CD4-positive, alpha-beta T cell treated with Interferon alpha-2 for 1 hour (primary cell): ENCODE results near the gene GP1BB.
"Not testable (repeated sequence)": the region's sequence is repeated elsewhere in the genome, so short reads cannot be mapped to it uniquely, and the experiment has no call there.

Experiments used
- DNase-seq, 2 donors: peaks; one replicate each; pipeline ENCODE4 v3.0.0-alpha.2; 2020 to 2022

Gene GP1BB

DNA sequence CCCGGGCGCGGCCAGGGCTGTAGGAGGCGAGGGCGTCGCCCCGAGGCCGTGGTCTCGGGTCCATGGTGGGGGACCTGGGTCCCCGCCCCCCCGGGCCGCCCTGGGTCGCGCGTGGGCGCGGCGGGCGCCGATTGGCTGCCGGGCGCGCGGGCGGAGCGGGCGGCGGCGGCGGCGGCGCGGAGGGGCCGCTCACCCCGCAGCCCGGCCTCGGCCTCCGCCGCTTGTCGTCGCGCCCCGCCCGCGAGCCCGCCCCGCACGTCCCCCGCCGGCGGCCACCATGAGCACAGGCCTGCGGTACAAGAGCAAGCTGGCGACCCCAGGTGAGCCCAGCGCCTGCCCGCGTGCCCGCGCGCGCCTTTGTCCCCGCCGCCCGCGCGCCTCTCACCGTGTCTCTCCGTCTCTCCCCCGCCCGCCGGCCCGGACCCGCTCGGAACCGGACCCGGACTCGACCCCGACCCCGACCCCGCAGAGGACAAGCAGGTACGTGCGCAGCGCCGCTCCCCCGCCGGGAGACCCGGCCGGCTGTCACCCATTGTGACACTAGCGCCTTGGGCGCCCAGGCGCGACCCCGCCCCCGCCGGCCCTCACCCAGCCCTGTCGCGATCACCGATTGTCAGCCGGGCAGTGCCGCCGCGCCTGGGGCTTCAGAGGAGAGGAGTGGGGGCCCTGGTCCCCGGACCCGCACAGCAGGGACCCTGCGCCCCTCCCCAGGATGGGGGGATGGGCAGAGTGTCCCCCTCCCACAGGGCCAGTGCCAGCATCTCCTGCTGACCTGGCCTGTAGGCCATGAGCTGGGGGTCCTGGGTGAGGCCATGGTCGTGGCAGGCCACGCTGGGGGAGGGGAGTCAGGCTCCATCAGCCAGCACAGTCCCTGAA lies 8.8 kb upstream of the GP1BB start, which contains the start of gene SEPTIN5:
TSS of gene SEPTIN5 (plus strand) at position 192 of the 876 bp plus-strand sequence. CDS start at position 278, 86 bp downstream.
- DNase-seq: no peak

DNA sequence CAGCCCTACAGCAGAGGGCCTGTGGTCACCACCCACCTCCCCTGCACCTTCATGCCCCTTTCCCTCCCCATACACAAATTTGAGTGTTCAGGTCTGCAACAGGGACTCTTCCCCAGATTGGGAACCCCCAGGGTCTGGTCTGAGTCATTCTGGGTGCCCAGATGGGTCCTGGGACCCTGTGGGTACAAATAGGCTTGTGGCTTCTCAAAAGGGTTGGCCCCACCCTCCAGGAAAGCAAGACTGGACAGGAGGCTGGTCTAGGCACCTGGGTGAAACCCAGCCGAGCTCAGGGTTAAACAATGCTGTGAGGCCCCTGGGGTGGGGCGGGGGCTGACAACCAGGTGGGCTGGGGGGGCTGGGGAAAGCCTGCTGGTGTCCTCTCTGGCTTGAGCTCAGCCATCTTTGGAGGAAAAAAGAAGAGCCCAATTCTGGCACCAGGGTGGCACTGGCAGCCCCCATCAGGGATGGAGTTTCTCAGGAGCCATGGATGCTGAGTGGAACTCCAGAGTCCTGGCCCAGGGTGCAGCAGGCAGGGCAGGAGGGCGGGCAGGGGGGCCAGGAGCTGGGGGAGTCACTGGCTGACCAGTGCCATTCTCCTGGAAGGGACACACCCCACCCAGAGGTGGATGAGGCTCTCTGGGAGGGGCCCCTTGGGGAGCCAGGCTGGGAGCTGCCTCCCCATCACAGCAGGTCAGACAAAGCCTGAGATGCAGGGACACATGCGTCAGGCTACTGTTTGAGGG lies 8.0 kb upstream of the GP1BB start:
- no peak for DNase-seq

DNA sequence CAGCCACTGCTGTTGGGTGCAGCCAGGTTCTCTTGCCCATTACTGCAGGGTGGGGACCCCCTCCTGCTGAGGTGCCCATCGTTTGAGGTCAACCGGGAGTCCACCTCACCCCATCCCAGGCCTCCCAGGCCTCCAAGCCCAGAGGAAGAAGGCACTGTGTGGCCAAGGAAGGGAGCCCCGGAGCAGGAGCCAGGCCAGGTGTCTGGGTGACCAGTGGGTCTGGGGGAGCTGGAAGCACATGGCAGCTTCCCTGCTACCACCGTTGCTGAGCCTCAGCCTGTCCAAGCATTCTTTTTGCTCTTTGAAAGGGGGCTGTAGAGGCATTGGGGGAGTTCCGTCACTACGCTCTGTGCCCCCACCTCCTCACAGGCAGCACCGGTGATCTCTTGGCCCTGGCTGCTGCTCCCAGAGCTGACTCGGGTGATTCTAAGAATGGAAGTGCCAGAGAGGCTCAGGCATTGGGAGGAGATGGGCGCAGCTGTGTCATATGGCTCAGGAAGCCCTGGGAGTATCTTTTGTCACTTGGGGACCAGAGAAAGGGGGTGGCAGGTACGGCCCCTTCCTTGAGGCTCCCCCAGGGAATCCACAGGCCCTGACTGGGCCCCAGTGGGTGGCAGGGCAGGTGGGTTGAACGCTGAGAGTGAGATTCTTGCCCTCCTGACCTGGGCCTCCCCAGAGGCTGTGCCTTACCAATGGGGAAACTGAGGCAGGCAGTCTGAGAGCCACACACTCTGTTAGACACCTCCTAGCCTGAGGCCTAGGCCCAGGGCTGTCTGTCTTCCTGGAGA lies 7.1 kb upstream of the GP1BB start:
- DNase-seq: no peak

DNA sequence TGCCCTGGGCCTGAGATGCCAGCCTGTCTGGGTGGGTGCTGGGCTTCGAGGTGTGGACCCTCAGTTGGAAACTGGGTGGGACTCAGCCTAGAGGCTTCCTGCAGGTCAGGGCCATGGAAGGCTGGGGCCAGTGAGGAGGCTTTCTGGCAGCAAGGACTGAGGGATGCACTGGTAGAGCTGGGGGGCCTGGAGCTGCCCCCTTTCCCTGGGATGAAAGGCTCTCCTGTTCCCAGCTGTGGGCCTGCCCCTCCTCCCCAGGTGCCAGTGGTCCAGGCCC lies 6.6 kb upstream of the GP1BB start:
- no peak for DNase-seq

DNA sequence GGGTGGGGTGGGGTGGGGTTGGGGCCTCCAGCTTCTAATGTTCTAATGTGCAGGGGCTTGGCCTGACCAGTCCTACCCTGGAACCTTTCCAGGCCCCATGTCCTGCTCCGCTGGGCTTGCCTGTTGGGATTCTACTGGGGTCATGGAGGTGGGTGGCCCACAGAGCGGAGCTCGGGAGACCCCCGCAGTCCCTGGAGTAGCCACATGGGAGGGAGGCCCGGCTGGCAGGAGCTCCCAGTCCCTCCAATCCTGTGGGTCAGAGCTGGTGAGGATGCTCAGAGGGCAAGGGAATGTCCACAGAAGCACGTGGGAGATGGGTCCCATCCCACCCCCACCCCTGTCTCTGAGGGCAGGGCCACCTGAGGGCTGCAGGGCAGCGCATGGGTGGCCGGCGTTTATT lies 6.2 kb upstream of the GP1BB start:
- no peak for DNase-seq

DNA sequence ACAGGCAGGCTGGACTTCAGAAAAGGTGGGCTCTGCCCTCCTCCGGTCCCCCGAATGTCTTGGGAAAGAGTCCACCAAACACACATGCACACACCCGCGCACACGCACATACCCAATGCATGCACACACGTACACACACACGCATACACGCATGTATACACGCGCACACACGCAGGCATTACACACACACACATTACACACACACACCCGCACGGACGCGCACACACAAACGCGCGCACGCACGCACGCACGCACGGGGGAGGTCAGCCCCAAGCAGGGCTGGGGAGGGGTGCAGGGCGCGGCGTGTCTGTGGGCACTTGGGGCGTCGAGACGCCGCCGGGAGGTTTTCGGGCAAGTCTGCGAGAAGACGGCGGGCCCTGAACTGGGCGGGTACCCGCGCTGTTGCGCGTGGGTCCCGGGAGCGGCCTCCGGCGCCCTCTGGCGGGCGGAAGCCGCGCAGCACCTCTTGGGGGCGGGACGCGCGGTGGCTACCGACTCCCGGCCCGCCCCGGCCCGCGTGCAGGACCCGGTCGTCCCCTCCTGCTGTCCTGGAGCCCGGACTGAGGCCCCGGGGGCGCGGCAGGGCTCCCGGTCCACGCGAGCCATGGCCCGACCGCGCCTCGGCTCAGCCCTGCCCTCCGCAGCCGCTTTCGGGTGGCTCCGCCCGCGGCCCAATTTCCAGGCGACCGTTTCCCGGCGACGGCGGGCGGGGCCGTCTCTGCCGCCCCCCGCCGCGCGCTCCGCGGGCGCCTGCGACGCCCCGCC lies 5.5 kb upstream of the GP1BB start:
- DNase-seq: peak; percentile 77 to 85

DNA sequence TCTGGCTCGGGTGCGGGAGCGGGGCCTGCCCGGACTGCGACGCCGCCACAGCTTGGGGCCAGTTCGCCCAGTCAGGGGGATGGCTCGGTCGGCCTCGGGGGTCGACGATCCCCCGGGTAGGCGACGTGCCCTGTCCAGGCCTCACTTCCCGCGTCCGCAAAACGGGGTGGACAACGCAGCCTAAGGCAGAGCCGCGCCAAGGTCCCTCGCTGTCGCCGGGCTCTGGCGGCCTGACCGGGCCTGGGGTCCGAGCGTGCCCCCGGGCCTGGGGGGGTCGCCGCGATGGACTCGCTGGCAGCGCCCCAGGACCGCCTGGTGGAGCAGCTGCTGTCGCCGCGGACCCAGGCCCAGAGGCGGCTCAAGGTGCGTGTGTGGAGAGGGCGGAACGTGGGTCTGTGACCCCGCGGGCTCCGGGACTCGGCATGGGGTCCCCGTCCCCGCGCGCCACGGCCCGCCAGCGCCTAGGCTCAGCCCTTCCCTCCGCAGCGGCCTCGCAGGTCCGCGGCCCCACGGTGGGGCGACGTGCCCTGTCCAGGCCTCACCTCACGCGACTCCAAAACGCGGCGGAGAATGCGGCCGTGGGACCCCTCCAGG lies 4.8 kb upstream of the GP1BB start:
- DNase-seq: no peak

DNA sequence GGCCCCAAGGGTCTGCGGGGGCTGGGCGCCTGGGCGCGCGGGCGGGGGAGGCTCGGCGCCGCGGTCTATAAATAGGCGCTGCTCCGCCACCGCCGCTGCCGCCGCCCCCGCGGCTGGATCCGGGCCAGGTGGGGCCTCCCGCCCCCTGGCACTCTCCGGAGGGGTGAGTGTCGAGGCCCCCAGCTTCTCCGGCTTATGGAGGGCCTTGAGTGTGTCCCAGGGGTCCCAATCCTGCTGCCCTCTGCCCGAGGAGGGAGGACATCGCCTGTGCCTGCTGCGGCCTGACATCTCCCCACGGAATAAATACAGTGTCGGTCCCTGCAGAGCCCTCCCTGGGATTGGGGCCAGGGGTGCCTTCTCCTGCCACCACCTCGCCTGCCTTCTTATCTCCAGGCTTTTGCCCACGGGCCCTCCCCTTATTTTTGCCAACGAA lies 4.3 kb upstream of the GP1BB start:
- no peak for DNase-seq

DNA sequence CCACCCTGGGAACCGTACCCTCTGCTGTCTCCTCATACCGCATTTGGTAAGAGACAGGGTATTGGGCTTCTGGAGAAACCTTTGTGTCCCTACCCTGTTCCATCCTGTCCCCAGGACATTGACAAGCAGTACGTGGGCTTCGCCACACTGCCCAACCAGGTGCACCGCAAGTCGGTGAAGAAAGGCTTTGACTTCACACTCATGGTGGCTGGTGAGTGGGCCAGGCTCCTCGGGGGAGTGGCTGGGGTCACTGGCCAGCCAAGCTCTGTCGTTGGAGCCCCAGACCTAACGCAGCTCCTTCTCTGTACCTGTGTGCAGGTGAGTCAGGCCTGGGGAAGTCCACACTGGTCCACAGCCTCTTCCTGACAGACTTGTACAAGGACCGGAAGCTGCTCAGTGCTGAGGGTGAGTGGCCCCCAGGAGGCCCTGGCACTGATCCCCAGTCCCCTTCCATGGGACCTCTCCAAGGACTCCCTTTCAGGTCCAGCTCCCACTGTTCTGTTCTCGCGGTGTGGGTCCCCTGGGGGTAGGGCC lies 3.8 kb upstream of the GP1BB start:
- no peak for DNase-seq

DNA sequence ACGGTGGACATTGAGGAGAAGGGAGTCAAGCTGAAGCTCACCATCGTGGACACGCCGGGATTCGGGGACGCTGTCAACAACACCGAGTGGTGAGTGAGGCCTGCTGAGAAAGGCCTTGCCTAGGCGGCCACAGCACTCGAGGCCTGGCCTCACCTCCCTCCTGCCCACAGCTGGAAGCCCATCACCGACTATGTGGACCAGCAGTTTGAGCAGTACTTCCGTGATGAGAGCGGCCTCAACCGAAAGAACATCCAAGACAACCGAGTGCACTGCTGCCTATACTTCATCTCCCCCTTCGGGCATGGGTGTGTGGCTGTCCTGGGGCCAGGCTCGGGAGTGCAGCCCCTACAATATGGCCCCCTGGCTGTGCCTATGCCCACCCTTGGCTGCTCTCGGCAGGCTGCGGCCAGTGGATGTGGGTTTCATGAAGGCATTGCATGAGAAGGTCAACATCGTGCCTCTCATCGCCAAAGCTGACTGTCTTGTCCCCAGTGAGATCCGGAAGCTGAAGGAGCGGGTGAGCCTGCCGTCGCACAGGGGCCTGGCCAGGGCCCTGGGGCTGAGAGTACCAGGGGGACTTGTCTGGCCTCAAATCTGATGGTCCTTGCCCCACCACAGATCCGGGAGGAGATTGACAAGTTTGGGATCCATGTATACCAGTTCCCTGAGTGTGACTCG lies 3.0 kb upstream of the GP1BB start:
- DNase-seq: no peak

DNA sequence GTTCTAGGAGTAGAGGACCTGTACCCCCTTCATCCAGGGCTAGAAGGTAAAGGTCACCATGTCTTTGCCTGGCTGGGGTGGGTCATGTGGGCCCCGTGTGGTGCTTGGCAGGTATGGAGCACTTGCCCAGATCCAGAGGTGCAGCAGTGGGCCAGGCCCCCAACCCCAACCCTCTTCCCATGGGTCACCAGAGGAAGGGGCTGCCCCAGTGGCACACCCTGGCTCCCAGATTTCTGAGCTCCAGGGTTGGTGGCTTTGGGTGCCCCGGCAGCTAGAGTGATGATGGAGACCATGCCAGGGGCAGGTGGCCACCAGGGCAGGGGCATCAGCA lies 2.4 kb upstream of the GP1BB start:
- no peak for DNase-seq

DNA sequence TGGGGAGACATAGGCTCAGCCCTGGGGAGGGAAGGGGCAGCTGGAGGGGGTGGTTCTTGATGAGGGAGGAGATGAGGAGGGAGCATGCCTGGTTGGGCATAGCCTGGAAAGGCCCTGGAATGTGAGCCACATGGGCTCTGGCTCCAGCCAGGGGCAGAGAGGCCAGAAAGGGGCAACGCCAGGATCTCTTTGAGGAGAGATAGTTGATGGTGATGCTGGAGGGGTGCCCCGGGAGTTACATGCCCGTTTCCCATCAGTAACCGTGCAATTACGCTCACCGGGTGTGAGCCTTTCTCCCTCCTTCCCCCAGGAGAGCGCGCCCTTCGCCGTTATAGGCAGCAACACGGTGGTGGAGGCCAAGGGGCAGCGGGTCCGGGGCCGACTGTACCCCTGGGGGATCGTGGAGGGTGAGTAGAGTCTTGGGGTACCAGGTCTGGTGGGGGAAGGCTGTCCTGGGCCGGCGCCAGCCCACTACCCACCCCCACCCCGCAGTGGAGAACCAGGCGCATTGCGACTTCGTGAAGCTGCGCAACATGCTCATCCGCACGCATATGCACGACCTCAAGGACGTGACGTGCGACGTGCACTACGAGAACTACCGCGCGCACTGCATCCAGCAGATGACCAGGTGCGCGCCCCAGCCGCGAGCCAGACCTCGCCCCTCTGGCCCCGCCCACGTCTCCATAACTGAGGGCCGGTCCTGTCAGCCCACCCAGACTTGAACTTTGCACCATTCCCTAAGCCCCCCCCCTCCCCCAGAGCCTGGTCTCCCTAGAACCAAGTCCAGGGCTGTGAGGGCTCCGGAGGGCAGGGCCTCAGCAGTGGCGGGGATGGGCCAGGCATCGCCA lies 1.8 kb upstream of the GP1BB start:
- DNase-seq: no peak

DNA sequence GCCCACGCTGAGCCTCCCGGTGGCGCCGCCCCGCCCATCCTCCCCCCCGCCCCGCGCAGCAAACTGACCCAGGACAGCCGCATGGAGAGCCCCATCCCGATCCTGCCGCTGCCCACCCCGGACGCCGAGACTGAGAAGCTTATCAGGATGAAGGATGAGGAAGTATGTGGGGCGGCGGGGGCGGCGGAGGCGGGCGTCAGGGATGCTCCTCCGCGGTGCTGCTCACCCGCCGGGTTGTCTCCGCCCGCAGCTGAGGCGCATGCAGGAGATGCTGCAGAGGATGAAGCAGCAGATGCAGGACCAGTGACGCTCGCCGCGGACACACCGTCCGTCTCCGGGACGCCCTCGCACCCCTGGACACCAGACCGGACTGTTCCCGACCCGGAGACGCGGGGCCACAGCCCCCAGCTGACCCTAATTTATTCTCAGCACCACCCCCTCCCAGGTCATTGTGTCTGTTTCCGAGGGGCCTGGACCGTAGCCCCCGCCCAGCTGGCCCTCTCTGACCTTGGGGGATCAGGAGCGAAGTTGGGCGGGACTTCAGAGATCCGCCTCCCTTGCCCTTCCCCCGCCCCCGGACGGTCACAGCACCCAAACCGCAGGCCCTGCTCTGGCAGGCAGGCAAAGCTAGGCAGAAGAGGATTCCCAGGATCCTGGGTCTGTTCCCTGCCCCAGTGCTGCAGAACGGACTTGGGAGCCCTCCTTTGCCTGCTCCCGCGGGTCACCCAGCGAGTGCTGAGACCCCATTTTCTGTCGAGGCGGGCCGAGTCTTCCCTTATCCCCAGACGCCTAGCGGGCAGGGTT lies 959 bp upstream of the GP1BB start:
- DNase-seq: no peak

DNA sequence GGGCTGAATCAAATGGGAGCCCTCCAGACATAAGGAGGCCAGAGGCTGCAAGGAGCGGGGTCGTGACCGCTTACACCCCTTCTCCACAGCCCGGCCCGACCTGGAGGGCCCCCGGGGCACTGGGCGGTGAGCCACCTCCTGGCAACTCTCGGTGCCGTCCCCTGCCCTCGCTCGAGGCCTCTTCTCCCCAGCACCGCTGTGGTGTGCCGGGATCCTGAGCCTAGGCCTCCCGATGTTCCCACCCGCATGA lies 432 bp upstream of the GP1BB start:
- no peak for DNase-seq

DNA sequence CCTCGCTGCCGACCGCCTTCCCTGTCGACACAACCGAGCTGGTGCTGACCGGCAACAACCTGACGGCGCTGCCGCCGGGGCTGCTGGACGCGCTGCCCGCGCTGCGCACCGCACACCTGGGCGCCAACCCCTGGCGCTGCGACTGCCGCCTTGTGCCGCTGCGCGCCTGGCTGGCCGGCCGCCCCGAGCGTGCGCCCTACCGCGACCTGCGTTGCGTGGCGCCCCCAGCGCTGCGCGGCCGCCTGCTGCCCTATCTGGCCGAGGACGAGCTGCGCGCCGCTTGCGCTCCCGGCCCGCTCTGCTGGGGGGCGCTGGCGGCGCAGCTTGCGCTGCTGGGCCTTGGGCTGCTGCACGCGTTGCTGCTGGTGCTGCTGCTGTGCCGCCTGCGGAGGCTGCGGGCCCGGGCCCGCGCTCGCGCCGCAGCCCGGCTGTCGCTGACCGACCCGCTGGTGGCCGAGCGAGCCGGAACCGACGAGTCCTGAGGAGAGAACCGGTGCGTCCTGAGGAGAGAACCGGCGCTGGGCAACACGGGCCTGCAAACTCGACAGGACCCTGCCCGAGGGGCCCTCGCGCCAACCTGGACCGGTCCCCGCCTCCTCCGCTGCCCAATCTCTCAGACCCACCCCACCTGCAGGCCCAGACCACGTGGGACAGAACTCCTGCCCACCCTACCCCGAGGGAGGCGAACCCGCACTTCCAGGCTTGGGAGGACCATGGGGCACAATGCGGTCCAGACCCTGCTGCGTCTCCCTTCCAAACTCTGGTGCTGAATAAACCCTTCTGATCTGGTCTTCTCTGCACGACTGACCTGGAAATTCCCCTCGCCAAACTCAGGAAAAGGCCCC lies 866 bp downstream of the GP1BB start:
- peak in 1 of 2 donors; percentile 19 for DNase-seq

DNA sequence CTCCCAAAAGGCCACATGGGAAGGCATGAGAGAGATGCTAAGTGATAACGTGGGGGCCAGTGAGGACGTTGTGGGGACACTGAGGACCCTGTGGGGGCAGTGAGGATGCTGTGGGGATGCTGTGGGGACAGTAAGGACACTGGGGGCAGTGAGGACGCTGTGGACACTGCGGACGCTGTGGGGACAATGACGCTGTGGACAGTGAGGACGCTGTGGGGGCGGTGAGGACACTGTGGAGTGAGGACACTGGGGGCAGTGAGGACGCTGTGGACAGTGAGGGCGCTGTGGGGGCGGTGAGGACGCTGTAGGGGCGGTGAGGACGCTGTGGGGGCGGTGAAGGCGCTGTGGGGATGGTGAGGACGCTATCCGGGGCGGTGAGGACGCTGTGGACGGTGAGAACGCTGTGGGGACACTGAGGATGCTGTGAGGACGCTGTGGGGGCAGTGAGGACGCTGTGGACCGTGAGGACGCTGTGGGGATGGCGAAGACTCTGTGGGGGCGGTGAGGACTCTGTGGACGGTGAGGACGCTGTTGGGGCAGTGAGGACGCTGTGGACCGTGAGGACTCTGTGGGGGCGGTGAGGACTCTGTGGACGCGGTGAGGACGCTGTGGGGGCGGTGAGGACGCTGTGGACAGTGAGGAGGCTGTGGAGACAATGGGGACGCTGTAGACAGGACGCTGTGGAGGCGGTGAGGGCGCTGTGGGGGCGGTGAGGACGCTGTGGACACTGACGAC lies 1.8 kb downstream of the GP1BB start:
- no peak for DNase-seq

DNA sequence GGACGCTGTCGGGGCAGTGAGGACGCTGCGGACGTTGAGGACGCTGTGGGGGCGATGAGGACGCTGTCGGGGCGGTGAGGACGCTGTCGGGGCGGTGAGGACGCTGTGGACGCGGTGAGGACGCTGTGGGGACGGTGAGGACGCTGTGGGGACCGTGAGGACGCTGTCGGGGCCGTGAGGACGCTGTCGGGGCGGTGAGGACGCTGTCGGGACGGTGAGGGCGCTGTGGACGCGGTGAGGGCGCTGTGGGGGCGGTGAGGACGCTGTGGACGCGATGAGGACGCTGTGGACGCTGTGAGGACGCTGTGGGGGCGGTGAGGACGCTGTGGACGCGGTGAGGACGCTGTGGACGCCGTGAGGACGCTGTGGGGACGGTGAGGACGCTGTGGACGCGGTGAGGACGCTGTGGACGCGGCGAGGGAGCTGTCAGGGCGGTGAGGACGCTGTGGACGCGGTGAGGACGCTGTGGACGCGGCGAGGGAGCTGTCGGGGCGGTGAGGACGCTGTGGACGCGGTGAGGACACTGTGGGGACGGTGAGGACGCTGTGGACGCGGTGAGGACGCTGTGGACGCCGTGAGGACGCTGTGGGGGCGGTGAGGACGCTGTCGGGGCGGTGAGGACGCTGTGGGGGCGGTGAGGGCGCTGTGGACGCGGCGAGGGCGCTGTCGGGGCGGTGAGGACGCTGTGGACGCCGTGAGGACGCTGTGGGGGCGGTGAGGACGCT lies 2.9 kb downstream of the GP1BB start:
- not testable (repeated sequence) for DNase-seq
